Smooth muscle cell (in vitro differentiated cells): Measurements from ENCODE around the gene SETBP1. TPM values are rescaled to one million over a fixed set of nuclear protein-coding genes. Genes with fewer than 3 reads are reported as not detected.

Source experiments
- DNase-seq: peaks from one replicate; lab custom pipeline; 2025; ENCODE audit not compliant: unreplicated experiment; lab: John Stamatoyannopoulos, UW
- H2AFZ ChIP-seq: fragments of 200-600 bp; sonication (generic); 2 replicates; pipeline ENCODE4 v1.6.0; 2016; ENCODE audit warnings: antibody characterized with exemption, low read depth, mild to moderate bottlenecking
- H3F3A ChIP-seq: fragments of 200-600 bp; sonication (generic); 2 replicates; pipeline ENCODE4 v1.6.0; 2017; ENCODE audit warnings: antibody characterized with exemption, low read depth
- H3K27ac ChIP-seq: fragments of 200-600 bp; sonication (generic); 2 replicates; pipeline ENCODE4 v1.5.1; 2016; ENCODE audit warnings: low read depth, mild to moderate bottlenecking
- H3K27me3 ChIP-seq: fragments of 200-600 bp; sonication (generic); 2 replicates; pipeline ENCODE4 v1.6.1; 2016; ENCODE audit warnings: low read depth, mild to moderate bottlenecking
- H3K36me3 ChIP-seq: fragments of 200-600 bp; sonication (generic); 2 replicates; pipeline ENCODE4 v1.5.1; 2016; ENCODE audit warnings: low read depth
- H3K4me1 ChIP-seq: fragments of 200-600 bp; sonication (generic); 2 replicates; pipeline ENCODE4 v1.5.1; 2016; ENCODE audit warnings: low read depth
- H3K4me2 ChIP-seq: fragments of 200-600 bp; sonication (generic); 2 replicates; pipeline ENCODE4 v1.6.0; 2016; ENCODE audit warnings: mild to moderate bottlenecking
- H3K4me3 ChIP-seq: fragments of 200-600 bp; sonication (generic); 2 replicates; pipeline ENCODE4 v1.5.1; 2016; ENCODE audit warnings: mild to moderate bottlenecking
- H3K79me2 ChIP-seq: fragments of 200-600 bp; sonication (generic); 2 replicates; pipeline ENCODE4 v1.6.0; 2016; ENCODE audit warnings: low read depth, mild to moderate bottlenecking
- H3K9ac ChIP-seq: fragments of 200-600 bp; sonication (generic); 2 replicates; pipeline ENCODE4 v1.6.0; 2016; ENCODE audit warnings: low read depth
- H3K9me3 ChIP-seq: fragments of 200-600 bp; sonication (generic); replicated peaks from 2 replicates; pipeline ENCODE4 v1.5.1; 2016; ENCODE audit warnings: low read depth
- H4K20me1 ChIP-seq: fragments of 200-600 bp; sonication (generic); 2 replicates; pipeline ENCODE4 v1.6.0; 2016; ENCODE audit warnings: low read depth
- WGBS: methylation state at CpG from one replicate; pipeline ENCODE4 v1.1.7; 2016; ENCODE audit warnings: low lambda C conversion rate; 5-methylcytosine and 5-hydroxymethylcytosine counted together
- polyA plus RNA-seq: library from polyadenylated mRNA; unstranded; fragments of >200 nt; fragmentation: Nextera tagmentation; extraction: Ambion mirVana; gene quantifications from 2 replicates; pipeline ENCODE4 v1.2.1, GENCODE V29; 2016
- total RNA-seq: library from RNA; depleted of rRNA; stranded (reverse); fragments of >200 nt; gene quantifications from 2 replicates; pipeline ENCODE4 v1.2.3, GENCODE V29; 2014
- TF ChIP-seq, protein P1 (sequence below): fragments of 200-600 bp; sonication (generic); IDR thresholded peaks from 2 replicates; pipeline ENCODE4 v1.5.1; 2017; ENCODE audit warnings: borderline replicate concordance, mild to moderate bottlenecking, antibody characterized with exemption; ENCODE audit not compliant: insufficient read depth, poor library complexity, severe bottlenecking

The SETBP1 gene
- total and polyA plus RNA-seq, 2 experiments from 2014 or later: 6.1 to 17.7 TPM

DNA sequence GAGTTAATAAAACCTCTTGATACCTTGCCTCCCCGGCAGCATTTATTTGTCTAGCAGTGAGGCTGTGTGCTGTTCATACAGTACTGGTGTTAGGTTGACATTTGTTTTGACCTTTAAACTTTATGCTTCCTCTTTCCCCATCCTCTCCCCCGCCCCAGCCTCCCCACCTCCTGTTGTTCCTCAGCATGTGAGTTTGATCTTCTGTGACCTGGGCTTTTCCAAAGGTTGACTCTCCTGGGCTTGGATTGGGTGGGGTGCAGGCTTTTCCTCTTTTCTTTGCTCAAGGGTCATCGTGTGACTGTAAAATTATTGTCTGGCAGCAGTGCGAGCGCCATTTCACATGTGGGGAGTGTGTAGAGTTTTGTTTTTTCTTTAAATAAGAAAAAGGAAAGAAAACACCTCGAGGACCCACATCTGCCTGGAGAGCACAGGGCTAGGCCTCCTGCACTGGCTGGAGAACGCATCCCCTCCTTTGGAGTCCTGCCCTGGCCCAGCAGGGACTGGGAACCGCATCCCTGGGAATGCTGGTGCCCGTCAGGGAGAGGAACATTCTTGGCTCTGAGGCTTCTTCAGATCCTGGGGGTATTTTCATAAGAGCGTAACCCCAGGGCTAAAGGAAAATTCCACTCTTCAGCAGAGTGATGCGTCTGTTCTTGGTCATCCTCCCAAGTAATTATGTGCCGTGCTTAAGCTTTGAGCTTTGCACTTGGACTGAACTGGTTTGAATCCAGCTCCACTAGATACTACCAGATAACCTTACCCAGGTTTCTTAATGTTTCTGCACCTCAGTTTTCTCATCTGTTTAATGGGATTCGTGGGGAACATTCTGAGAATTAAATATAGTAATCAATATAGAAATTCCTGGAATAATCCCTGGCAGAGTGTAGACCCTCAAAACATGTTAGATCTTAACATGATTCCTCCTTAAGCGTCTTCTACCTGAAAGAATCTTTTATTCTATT lies 91.5 kb downstream of the SETBP1 start:
- H2AFZ ChIP-seq: no peak overlapping the region
- peaks cover 5% of the 10 kb centered on the region for H3K4me1 ChIP-seq
- peaks cover 9% of the 10 kb centered on the region for H3F3A ChIP-seq
- peaks cover 47% of the 10 kb centered on the region for H3K79me2 ChIP-seq
- H3K36me3 ChIP-seq: no peaks in the 10 kb centered on the region
- no peak overlapping the region for H3K9ac ChIP-seq
- no peaks in the 10 kb centered on the region for H3K9me3 ChIP-seq
- 74% methylated on average over 14 of the region's 14 CpGs for WGBS
- no peaks in the 10 kb centered on the region for H3K27me3 ChIP-seq
- peaks cover 25% of the 10 kb centered on the region for H4K20me1 ChIP-seq
- DNase-seq: no peak
- no peak overlapping the region for H3K4me2 ChIP-seq
- H3K4me3 ChIP-seq: no peak overlapping the region
- no peak overlapping the region for H3K27ac ChIP-seq
- TF ChIP-seq, protein P1, sequence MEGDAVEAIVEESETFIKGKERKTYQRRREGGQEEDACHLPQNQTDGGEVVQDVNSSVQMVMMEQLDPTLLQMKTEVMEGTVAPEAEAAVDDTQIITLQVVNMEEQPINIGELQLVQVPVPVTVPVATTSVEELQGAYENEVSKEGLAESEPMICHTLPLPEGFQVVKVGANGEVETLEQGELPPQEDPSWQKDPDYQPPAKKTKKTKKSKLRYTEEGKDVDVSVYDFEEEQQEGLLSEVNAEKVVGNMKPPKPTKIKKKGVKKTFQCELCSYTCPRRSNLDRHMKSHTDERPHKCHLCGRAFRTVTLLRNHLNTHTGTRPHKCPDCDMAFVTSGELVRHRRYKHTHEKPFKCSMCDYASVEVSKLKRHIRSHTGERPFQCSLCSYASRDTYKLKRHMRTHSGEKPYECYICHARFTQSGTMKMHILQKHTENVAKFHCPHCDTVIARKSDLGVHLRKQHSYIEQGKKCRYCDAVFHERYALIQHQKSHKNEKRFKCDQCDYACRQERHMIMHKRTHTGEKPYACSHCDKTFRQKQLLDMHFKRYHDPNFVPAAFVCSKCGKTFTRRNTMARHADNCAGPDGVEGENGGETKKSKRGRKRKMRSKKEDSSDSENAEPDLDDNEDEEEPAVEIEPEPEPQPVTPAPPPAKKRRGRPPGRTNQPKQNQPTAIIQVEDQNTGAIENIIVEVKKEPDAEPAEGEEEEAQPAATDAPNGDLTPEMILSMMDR: no peak

DNA sequence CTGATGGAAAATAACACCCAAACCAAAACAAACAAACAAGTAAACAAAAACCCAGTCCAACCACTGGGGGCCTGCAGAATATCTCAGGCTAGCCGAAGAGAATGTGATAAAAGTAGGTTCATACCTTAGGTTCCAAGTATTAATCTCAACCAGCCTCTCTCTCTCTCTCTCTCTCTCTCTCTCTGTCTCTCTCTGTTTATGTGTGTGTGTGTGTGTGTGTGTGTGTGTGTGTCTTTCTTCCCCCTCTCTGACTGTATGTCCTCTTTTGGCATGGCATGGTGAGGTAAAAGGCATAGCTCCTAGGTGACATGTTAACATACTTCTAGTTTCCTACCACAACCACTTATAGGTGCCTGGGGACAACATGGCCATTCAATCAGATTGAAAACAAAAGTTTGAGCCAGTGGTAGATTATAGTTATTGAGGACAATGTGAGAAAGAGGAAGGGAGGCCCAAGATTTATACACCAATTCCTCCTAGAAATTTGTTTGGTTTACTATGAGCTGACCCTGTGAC lies 93.0 kb downstream of the SETBP1 start:
- no peak for DNase-seq
- no peak overlapping the region for H3K9ac ChIP-seq
- TF ChIP-seq, protein P1: no peak
- H3K36me3 ChIP-seq: no peaks in the 10 kb centered on the region
- H3F3A ChIP-seq: peaks cover 22% of the 10 kb centered on the region
- peaks cover 14% of the 10 kb centered on the region for H3K4me1 ChIP-seq
- H3K4me2 ChIP-seq: no peak overlapping the region
- no peak overlapping the region for H3K27ac ChIP-seq
- no peaks in the 10 kb centered on the region for H3K9me3 ChIP-seq
- peaks cover 33% of the 10 kb centered on the region for H4K20me1 ChIP-seq
- no peak overlapping the region for H3K4me3 ChIP-seq
- H3K27me3 ChIP-seq: no peaks in the 10 kb centered on the region
- 95% methylated on average over 1 of the region's 1 CpG for WGBS
- peaks cover 39% of the 10 kb centered on the region for H3K79me2 ChIP-seq
- H2AFZ ChIP-seq: no peak overlapping the region

DNA sequence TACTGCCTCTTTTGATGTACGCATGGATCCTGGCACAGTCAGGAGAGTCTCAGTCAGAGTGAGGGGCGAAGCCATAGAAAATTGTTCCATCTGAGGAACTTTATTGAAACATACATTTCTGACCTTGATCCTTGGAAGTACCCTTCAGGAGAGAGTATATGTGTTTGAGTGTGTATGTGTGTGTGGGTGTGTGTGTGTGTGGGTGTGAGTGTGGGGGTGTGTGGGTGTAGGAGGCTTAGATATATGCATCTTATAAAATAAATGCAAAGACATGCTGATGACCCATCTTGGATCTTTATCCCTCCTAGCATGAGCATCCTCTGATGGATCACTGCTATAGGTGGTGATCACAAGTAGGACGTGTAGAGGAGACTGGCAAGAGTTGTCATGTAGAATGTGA lies 93.5 kb downstream of the SETBP1 start:
- Histone ChIP-seq H3K79me2 (peaks cover 36% of the 10 kb centered on the region), H3K4me3 (no peak overlapping the region), H3K4me2 (no peak overlapping the region), H3F3A (peaks cover 27% of the 10 kb centered on the region), H2AFZ (no peak overlapping the region), H3K4me1 (peaks cover 17% of the 10 kb centered on the region), H3K27me3 (no peaks in the 10 kb centered on the region), H3K9ac (no peak overlapping the region), H3K9me3 (no peaks in the 10 kb centered on the region), H4K20me1 (peaks cover 36% of the 10 kb centered on the region), H3K36me3 (no peaks in the 10 kb centered on the region), H3K27ac (no peak overlapping the region)
- TF ChIP-seq, protein P1: no peak
- WGBS: 64% methylated on average over 3 of the region's 3 CpGs
- no peak for DNase-seq
